ENCODE results near the gene PLEKHA5. TPM values are rescaled to one million over a fixed set of nuclear protein-coding genes. Genes with fewer than 3 reads are reported as not detected.

Gene PLEKHA5
- total RNA-seq, 6 experiments from 2014 or later, result 15.7 to 22.6 (median 18.6) TPM

GRCh38 chr12:19199332-19199731 is 69.8 kb downstream of the PLEKHA5 start:
- Mint-ChIP-seq H3K36me3 (ENCODE audit: low read depth) (no peaks in the 10 kb centered on the region), H3K27me3 (ENCODE audit: insufficient read depth) (no peaks in the 10 kb centered on the region), H3K4me1 (ENCODE audit: low read depth) (no peaks in the 10 kb centered on the region; the same call in 1 of the 2 replicates), H3K9me3 (no peaks in the 10 kb centered on the region), H3K4me3 (no peak overlapping the region), H3K27ac (no peak overlapping the region)
- DNase-seq, result no peak
- TF ChIP-seq, protein P1, sequence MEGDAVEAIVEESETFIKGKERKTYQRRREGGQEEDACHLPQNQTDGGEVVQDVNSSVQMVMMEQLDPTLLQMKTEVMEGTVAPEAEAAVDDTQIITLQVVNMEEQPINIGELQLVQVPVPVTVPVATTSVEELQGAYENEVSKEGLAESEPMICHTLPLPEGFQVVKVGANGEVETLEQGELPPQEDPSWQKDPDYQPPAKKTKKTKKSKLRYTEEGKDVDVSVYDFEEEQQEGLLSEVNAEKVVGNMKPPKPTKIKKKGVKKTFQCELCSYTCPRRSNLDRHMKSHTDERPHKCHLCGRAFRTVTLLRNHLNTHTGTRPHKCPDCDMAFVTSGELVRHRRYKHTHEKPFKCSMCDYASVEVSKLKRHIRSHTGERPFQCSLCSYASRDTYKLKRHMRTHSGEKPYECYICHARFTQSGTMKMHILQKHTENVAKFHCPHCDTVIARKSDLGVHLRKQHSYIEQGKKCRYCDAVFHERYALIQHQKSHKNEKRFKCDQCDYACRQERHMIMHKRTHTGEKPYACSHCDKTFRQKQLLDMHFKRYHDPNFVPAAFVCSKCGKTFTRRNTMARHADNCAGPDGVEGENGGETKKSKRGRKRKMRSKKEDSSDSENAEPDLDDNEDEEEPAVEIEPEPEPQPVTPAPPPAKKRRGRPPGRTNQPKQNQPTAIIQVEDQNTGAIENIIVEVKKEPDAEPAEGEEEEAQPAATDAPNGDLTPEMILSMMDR (IDR thresholded peaks at IDR 0.05), result no peak

DNA sequence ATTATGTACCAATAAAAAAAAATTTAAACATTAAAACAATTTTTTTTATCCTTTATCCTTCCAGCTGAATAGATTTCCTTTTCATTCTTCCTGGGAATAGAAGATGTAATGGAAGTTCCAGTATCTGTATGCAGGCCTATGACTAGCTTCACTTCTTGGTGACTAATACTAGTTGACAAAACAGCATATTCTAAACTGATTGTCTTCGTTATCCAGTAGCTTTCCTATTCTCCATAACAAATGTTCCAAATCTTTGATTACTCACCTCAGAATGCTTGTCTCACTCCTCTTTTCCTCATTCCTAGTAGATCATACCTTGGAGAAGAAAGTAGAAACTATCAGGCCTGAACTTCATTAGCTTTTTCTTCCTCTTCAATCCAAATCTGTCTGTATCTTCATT is 70.7 kb downstream of the PLEKHA5 start:
- Mint-ChIP-seq H3K36me3 (ENCODE audit: low read depth) (no peaks in the 10 kb centered on the region), H3K4me3 (peak overlapping the region; percentile 58), H3K9me3 (no peaks in the 10 kb centered on the region), H3K27me3 (ENCODE audit: insufficient read depth) (no peaks in the 10 kb centered on the region), H3K27ac (peak overlapping the region; percentile 80), H3K4me1 (ENCODE audit: low read depth) (peaks cover 5% of the 10 kb centered on the region)
- TF ChIP-seq, protein P1 (IDR thresholded peaks at IDR 0.05), result no peak
- DNase-seq, result peak; percentile 64

- TF ChIP-seq, protein P1 (IDR thresholded peaks at IDR 0.05), result no peak
- Mint-ChIP-seq H3K4me1 (ENCODE audit: low read depth) (peaks cover 14% of the 10 kb centered on the region), H3K9me3 (no peaks in the 10 kb centered on the region), H3K4me3 (no peak overlapping the region), H3K27ac (peak overlapping the region; percentile 51; the same call in 1 of the 2 replicates), H3K36me3 (ENCODE audit: low read depth) (no peaks in the 10 kb centered on the region), H3K27me3 (ENCODE audit: insufficient read depth) (no peaks in the 10 kb centered on the region)
- DNase-seq, result peak; percentile 32
Observed at GRCh38 chr12:19201661-19202060, 72.1 kb downstream of the PLEKHA5 start.

DNA sequence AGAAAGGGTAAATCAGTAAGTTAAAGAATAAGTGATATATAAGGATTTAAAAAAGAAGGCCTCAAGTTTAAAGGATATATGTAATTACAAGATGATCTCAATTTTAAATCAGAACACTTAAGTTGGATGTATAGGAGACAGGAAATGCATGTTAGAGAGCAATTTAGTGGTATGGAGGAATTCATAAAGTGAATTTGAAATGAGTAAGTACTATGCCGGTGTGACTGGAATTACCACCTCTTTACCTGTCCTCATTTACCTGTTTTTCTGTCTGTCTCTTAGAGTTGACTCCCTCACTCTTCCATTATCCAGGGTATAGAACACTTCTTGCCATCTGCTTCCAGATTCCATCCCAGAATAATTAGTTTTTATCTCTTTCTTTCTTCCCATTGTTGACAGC is 73.5 kb downstream of the PLEKHA5 start:
- Mint-ChIP-seq H3K4me1 (ENCODE audit: low read depth) (peaks cover 18% of the 10 kb centered on the region), H3K36me3 (ENCODE audit: low read depth) (no peaks in the 10 kb centered on the region)
- TF ChIP-seq, protein P1 (IDR thresholded peaks at IDR 0.05), result no peak

GRCh38 chr12:19203539-19204506 is 74.3 kb downstream of the PLEKHA5 start:
- no peak overlapping the region for H3K4me3 Mint-ChIP-seq
- DNase-seq, result no peak
- no peak overlapping the region for H3K27ac Mint-ChIP-seq
- H3K27me3 Mint-ChIP-seq (ENCODE audit: insufficient read depth), result no peaks in the 10 kb centered on the region
- peaks cover 3% of the 10 kb centered on the region; the same call in 1 of the 2 replicates for H3K9me3 Mint-ChIP-seq
- peaks cover 26% of the 10 kb centered on the region for H3K4me1 Mint-ChIP-seq (ENCODE audit: low read depth)
- peaks cover 7% of the 10 kb centered on the region for H3K36me3 Mint-ChIP-seq (ENCODE audit: low read depth)
- TF ChIP-seq, protein P1 (IDR thresholded peaks at IDR 0.05), result no peak

More for the DNA sequence above, 73.5 kb downstream of the PLEKHA5 start:
- no peak for DNase-seq
- Mint-ChIP-seq H3K4me3 (no peak overlapping the region), H3K27me3 (ENCODE audit: insufficient read depth) (no peaks in the 10 kb centered on the region), H3K9me3 (no peaks in the 10 kb centered on the region), H3K27ac (no peak overlapping the region)

Data from HFFc6 (cell line).